PC-9 (cell line): ENCODE data around the gene ABLIM2.

Experiments
- EZH2 ChIP-seq: fragments of 200-600 bp; sonication (generic); IDR thresholded peaks from 2 replicates; pipeline ENCODE4 v1.8.0; 2017; ENCODE audit warnings: antibody characterized with exemption, low read depth
- TF ChIP-seq, protein P1 (sequence below): fragments of 200-600 bp; sonication (generic); conservative IDR thresholded peaks from 2 replicates; pipeline ENCODE4 v1.6.1; 2017; ENCODE audit warnings: mixed run types, antibody characterized with exemption, mild to moderate bottlenecking, moderate library complexity

- TF ChIP-seq, protein P1, sequence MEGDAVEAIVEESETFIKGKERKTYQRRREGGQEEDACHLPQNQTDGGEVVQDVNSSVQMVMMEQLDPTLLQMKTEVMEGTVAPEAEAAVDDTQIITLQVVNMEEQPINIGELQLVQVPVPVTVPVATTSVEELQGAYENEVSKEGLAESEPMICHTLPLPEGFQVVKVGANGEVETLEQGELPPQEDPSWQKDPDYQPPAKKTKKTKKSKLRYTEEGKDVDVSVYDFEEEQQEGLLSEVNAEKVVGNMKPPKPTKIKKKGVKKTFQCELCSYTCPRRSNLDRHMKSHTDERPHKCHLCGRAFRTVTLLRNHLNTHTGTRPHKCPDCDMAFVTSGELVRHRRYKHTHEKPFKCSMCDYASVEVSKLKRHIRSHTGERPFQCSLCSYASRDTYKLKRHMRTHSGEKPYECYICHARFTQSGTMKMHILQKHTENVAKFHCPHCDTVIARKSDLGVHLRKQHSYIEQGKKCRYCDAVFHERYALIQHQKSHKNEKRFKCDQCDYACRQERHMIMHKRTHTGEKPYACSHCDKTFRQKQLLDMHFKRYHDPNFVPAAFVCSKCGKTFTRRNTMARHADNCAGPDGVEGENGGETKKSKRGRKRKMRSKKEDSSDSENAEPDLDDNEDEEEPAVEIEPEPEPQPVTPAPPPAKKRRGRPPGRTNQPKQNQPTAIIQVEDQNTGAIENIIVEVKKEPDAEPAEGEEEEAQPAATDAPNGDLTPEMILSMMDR = no peak
- TF ChIP-seq EZH2 = no peak
Observed at GRCh38 chr4:7939377-7940108, 219.1 kb downstream of the ABLIM2 start, which contains the start of gene AFAP1.
